GM12864 (cell line): ENCODE results near the gene SPACA7.

Experiments used
- DNase-seq: peaks from one replicate; pipeline ENCODE4 v3.0.0-alpha.2; 2011; ENCODE audit warnings: low read depth
- H3K4me3 ChIP-seq: 2 replicates; pipeline ENCODE4 v1.5.1; 2011; ENCODE audit warnings: mild to moderate bottlenecking, low read depth, low read length, control low read depth
- CTCF ChIP-seq: IDR thresholded peaks from 2 replicates; pipeline ENCODE4 v1.5.1; 2011; ENCODE audit warnings: low read depth, mild to moderate bottlenecking, moderate library complexity, low read length, control low read depth, inconsistent platforms; ENCODE audit errors: missing control alignments

The SPACA7 gene

GRCh38 chr13:112434937-112435523 is 58.9 kb downstream of the SPACA7 start:
- no peak overlapping the region for H3K4me3 ChIP-seq
- no peak for TF ChIP-seq CTCF
- no peak for DNase-seq

GRCh38 chr13:112435973-112436372 is 59.8 kb downstream of the SPACA7 start:
- H3K4me3 ChIP-seq: no peak overlapping the region
- TF ChIP-seq CTCF: no peak
- no peak for DNase-seq

- no peak for DNase-seq
- H3K4me3 ChIP-seq: no peak overlapping the region
- TF ChIP-seq CTCF: no peak
These were observed 61.9 kb downstream of the SPACA7 start for GRCh38 chr13:112438094-112438493.

GRCh38 chr13:112438515-112438914 is 62.4 kb downstream of the SPACA7 start:
- no peak overlapping the region for H3K4me3 ChIP-seq
- no peak for DNase-seq
- no peak for TF ChIP-seq CTCF

GRCh38 chr13:112441226-112441625 is 65.1 kb downstream of the SPACA7 start:
- DNase-seq: no peak
- no peak overlapping the region for H3K4me3 ChIP-seq
- no peak for TF ChIP-seq CTCF

- no peak overlapping the region for H3K4me3 ChIP-seq
- no peak for TF ChIP-seq CTCF
- DNase-seq: no peak
These were observed 65.7 kb downstream of the SPACA7 start for GRCh38 chr13:112441779-112442310.

- DNase-seq: no peak
- no peak overlapping the region for H3K4me3 ChIP-seq
- TF ChIP-seq CTCF: no peak
These were observed 66.4 kb downstream of the SPACA7 start for GRCh38 chr13:112442483-112443090.
